ENCODE results near the gene IL1RAP.

The IL1RAP gene

GRCh38 chr3:190574473-190574872 lies 60.6 kb downstream of the IL1RAP start:
- Mint-ChIP-seq H3K27me3 (no peaks in the 10 kb centered on the region), H3K9me3 (peaks cover 11 to 14% of the 10 kb centered on the region in 2 donors), H3K4me3 (no peak overlapping the region), H3K27ac (no peak overlapping the region), H3K4me1 (peaks cover 20% of the 10 kb centered on the region)
- DNase-seq (no peak), ATAC-seq (no peak)

- Mint-ChIP-seq H3K9me3 (peaks cover 11 to 14% of the 10 kb centered on the region in 2 donors), H3K4me1 (peaks cover 19% of the 10 kb centered on the region), H3K27me3 (no peaks in the 10 kb centered on the region), H3K27ac (peak overlapping the region in 1 of 2 donors; percentile 53), H3K4me3 (no peak overlapping the region)
- DNase-seq, result no peak
- no peak for ATAC-seq
These were observed 61.7 kb downstream of the IL1RAP start for GRCh38 chr3:190575437-190576185.

GRCh38 chr3:190577225-190577624 lies 63.3 kb downstream of the IL1RAP start:
- no peaks in the 10 kb centered on the region for H3K27me3 Mint-ChIP-seq
- no peak overlapping the region for H3K4me3 Mint-ChIP-seq
- peak; percentile 52 for ATAC-seq
- H3K9me3 Mint-ChIP-seq, result peaks cover 11 to 12% of the 10 kb centered on the region in 2 donors
- no peak overlapping the region for H3K27ac Mint-ChIP-seq
- DNase-seq, result no peak
- peaks cover 26% of the 10 kb centered on the region for H3K4me1 Mint-ChIP-seq

GRCh38 chr3:190579514-190580137 lies 65.7 kb downstream of the IL1RAP start:
- H3K27ac Mint-ChIP-seq, result no peak overlapping the region
- DNase-seq, result no peak
- H3K9me3 Mint-ChIP-seq, result peaks cover 10 to 11% of the 10 kb centered on the region in 2 donors
- H3K4me1 Mint-ChIP-seq, result peaks cover 35% of the 10 kb centered on the region
- no peak overlapping the region for H3K4me3 Mint-ChIP-seq
- H3K27me3 Mint-ChIP-seq, result no peaks in the 10 kb centered on the region
- ATAC-seq, result no peak

- Mint-ChIP-seq H3K27ac (no peak overlapping the region), H3K9me3 (peaks cover 10 to 11% of the 10 kb centered on the region in 2 donors), H3K27me3 (no peaks in the 10 kb centered on the region), H3K4me1 (peaks cover 34% of the 10 kb centered on the region), H3K4me3 (no peak overlapping the region)
- ATAC-seq (no peak), DNase-seq (no peak)
These were observed 66.5 kb downstream of the IL1RAP start for GRCh38 chr3:190580417-190580816.

- peaks cover 37% of the 10 kb centered on the region for H3K4me1 Mint-ChIP-seq
- H3K4me3 Mint-ChIP-seq, result no peak overlapping the region
- H3K27me3 Mint-ChIP-seq, result no peaks in the 10 kb centered on the region
- H3K9me3 Mint-ChIP-seq, result peaks cover 10 to 11% of the 10 kb centered on the region in 2 donors
- DNase-seq, result no peak
- ATAC-seq, result no peak
- no peak overlapping the region for H3K27ac Mint-ChIP-seq
These were observed 67.2 kb downstream of the IL1RAP start for GRCh38 chr3:190581041-190581541.

GRCh38 chr3:190582667-190583066 lies 68.8 kb downstream of the IL1RAP start:
- ATAC-seq, result no peak
- H3K27ac Mint-ChIP-seq, result no peak overlapping the region
- peaks cover 10 to 11% of the 10 kb centered on the region in 2 donors for H3K9me3 Mint-ChIP-seq
- DNase-seq, result no peak
- no peaks in the 10 kb centered on the region for H3K27me3 Mint-ChIP-seq
- H3K4me1 Mint-ChIP-seq, result peaks cover 53% of the 10 kb centered on the region
- no peak overlapping the region for H3K4me3 Mint-ChIP-seq

GRCh38 chr3:190585805-190586630 lies 72.1 kb downstream of the IL1RAP start:
- peaks cover 44% of the 10 kb centered on the region for H3K4me1 Mint-ChIP-seq
- ATAC-seq (peak; percentile 94), DNase-seq (peak; percentile 45 to 56)
- H3K27ac Mint-ChIP-seq, result peak overlapping the region; percentile 74 to 94
- peak overlapping the region; percentile 62 to 71 for H3K4me3 Mint-ChIP-seq
- H3K27me3 Mint-ChIP-seq, result no peaks in the 10 kb centered on the region
- H3K9me3 Mint-ChIP-seq, result no peaks in the 10 kb centered on the region

- H3K4me1 Mint-ChIP-seq, result peaks cover 41% of the 10 kb centered on the region
- H3K27ac Mint-ChIP-seq, result peak overlapping the region; percentile 69 to 94
- H3K27me3 Mint-ChIP-seq, result no peaks in the 10 kb centered on the region
- peak overlapping the region; percentile 51 to 62 for H3K4me3 Mint-ChIP-seq
- H3K9me3 Mint-ChIP-seq, result no peaks in the 10 kb centered on the region
- ATAC-seq, result peak; percentile 82
- peak; percentile 32 to 34 for DNase-seq
These were observed 72.7 kb downstream of the IL1RAP start for GRCh38 chr3:190586631-190587011.

- Mint-ChIP-seq H3K4me3 (no peak overlapping the region), H3K27me3 (no peaks in the 10 kb centered on the region), H3K9me3 (peaks cover 5 to 7% of the 10 kb centered on the region in 2 donors), H3K4me1 (peaks cover 43% of the 10 kb centered on the region), H3K27ac (no peak overlapping the region)
- DNase-seq, result no peak
- no peak for ATAC-seq
These were observed 74.7 kb downstream of the IL1RAP start for GRCh38 chr3:190588570-190588969.

- Mint-ChIP-seq H3K27me3 (no peaks in the 10 kb centered on the region), H3K27ac (no peak overlapping the region), H3K9me3 (peaks cover 5 to 7% of the 10 kb centered on the region in 2 donors), H3K4me1 (peaks cover 42% of the 10 kb centered on the region), H3K4me3 (no peak overlapping the region)
- DNase-seq (no peak), ATAC-seq (no peak)
These were observed 75.4 kb downstream of the IL1RAP start for GRCh38 chr3:190589326-190589725.

GRCh38 chr3:190591080-190591479 lies 77.2 kb downstream of the IL1RAP start:
- peaks cover 36% of the 10 kb centered on the region for H3K4me1 Mint-ChIP-seq
- no peak overlapping the region for H3K27ac Mint-ChIP-seq
- no peak for DNase-seq
- ATAC-seq, result no peak
- H3K9me3 Mint-ChIP-seq, result peaks cover 5 to 7% of the 10 kb centered on the region in 2 donors
- H3K4me3 Mint-ChIP-seq, result no peak overlapping the region
- no peaks in the 10 kb centered on the region for H3K27me3 Mint-ChIP-seq

- ATAC-seq (no peak), DNase-seq (no peak)
- Mint-ChIP-seq H3K4me3 (no peak overlapping the region), H3K27me3 (no peaks in the 10 kb centered on the region), H3K4me1 (peaks cover 19% of the 10 kb centered on the region), H3K27ac (no peak overlapping the region), H3K9me3 (peaks cover 5 to 7% of the 10 kb centered on the region in 2 donors)
These were observed 79.2 kb downstream of the IL1RAP start for GRCh38 chr3:190593075-190593474.

- Mint-ChIP-seq H3K27ac (no peak overlapping the region), H3K4me3 (no peak overlapping the region), H3K9me3 (peaks cover 5 to 7% of the 10 kb centered on the region in 2 donors), H3K27me3 (no peaks in the 10 kb centered on the region), H3K4me1 (peaks cover 16% of the 10 kb centered on the region)
- no peak for ATAC-seq
- DNase-seq, result no peak
These were observed 80.3 kb downstream of the IL1RAP start for GRCh38 chr3:190594171-190594570.

- DNase-seq, result no peak
- H3K9me3 Mint-ChIP-seq, result peaks cover 5 to 7% of the 10 kb centered on the region in 2 donors
- no peak overlapping the region for H3K4me3 Mint-ChIP-seq
- H3K27me3 Mint-ChIP-seq, result no peaks in the 10 kb centered on the region
- H3K4me1 Mint-ChIP-seq, result peaks cover 13% of the 10 kb centered on the region
- H3K27ac Mint-ChIP-seq, result no peak overlapping the region
- ATAC-seq, result no peak
These were observed 81.4 kb downstream of the IL1RAP start for GRCh38 chr3:190595179-190595795.
